Mesendoderm (in vitro differentiated cells): ENCODE results near the gene GMEB2.

ENCODE experiments used
- DNase-seq: peaks from one replicate; pipeline ENCODE4 v3.0.0; 2013
- H2AK5ac ChIP-seq: 2 replicates; pipeline ENCODE4 v1.6.1; 2013; ENCODE audit warnings: low read length, inconsistent platforms
- H2BK120ac ChIP-seq: 2 replicates; pipeline ENCODE4 v1.6.1; 2013; ENCODE audit warnings: low read depth, mild to moderate bottlenecking, low read length, moderate library complexity, mixed read lengths
- H2BK15ac ChIP-seq: replicated peaks from 2 replicates; pipeline ENCODE4 v1.6.1; 2013; ENCODE audit warnings: low read depth, mild to moderate bottlenecking, moderate library complexity
- H2BK5ac ChIP-seq: 2 replicates; pipeline ENCODE4 v1.6.1; 2013; ENCODE audit warnings: low read length, inconsistent platforms
- H3K18ac ChIP-seq: 2 replicates; pipeline ENCODE4 v1.6.1; 2013; ENCODE audit warnings: mild to moderate bottlenecking, low read length, mixed read lengths
- H3K23ac ChIP-seq: one replicate; pipeline ENCODE4 v1.6.1; 2013; ENCODE audit warnings: low read length
- H3K27ac ChIP-seq: 2 replicates; pipeline ENCODE4 v1.5.1; 2013; ENCODE audit warnings: low read depth, mild to moderate bottlenecking, inconsistent platforms, low read length, moderate library complexity
- H3K27me3 ChIP-seq: 2 replicates; pipeline ENCODE4 v1.6.1; 2013; ENCODE audit warnings: low read length, control low read depth, mild to moderate bottlenecking, inconsistent platforms; ENCODE audit not compliant: insufficient read depth, poor library complexity
- H3K36me3 ChIP-seq: 2 replicates; pipeline ENCODE4 v1.6.1; 2013; ENCODE audit warnings: low read length, inconsistent platforms; ENCODE audit not compliant: control insufficient read depth, insufficient read depth
- H3K4ac ChIP-seq: one replicate; pipeline ENCODE4 v1.6.1; 2013; ENCODE audit warnings: low read depth, mild to moderate bottlenecking, low read length, moderate library complexity
- H3K4me1 ChIP-seq: 2 replicates; pipeline ENCODE4 v1.6.1; 2013; ENCODE audit warnings: low read depth, low read length, inconsistent platforms; ENCODE audit not compliant: control insufficient read depth
- H3K4me2 ChIP-seq: 2 replicates; pipeline ENCODE4 v1.6.1; 2013; ENCODE audit warnings: low read length
- H3K4me3 ChIP-seq: 2 replicates; pipeline ENCODE4 v1.5.1; 2013; ENCODE audit warnings: mild to moderate bottlenecking, low read length
- H3K56ac ChIP-seq: one replicate; pipeline ENCODE4 v1.6.1; 2013; ENCODE audit warnings: low read length
- H3K79me1 ChIP-seq: 2 replicates; pipeline ENCODE4 v1.6.1; 2013; ENCODE audit warnings: low read length, inconsistent platforms
- H3K79me2 ChIP-seq: 2 replicates; pipeline ENCODE4 v1.6.1; 2013; ENCODE audit warnings: mild to moderate bottlenecking, low read length; ENCODE audit not compliant: control insufficient read depth, insufficient read depth
- H3K9ac ChIP-seq: 2 replicates; pipeline ENCODE4 v1.6.1; 2013; ENCODE audit warnings: low read length, inconsistent platforms
- H4K5ac ChIP-seq: one replicate; pipeline ENCODE4 v1.6.1; 2013; ENCODE audit warnings: low read length
- H4K8ac ChIP-seq: one replicate; pipeline ENCODE4 v1.6.1; 2013; ENCODE audit warnings: low read depth, mild to moderate bottlenecking, control low read depth, low read length, moderate library complexity
- WGBS: extraction: QIAGEN DNeasy Blood & Tissue Kit; methylation state at CpG from one replicate; pipeline ENCODE4 v1.1.7; 2013; ENCODE audit warnings: low lambda C conversion rate, missing lambda C conversion rate; ENCODE audit not compliant: insufficient coverage; ENCODE audit errors: extremely low coverage; 5-methylcytosine and 5-hydroxymethylcytosine counted together

GMEB2 gene

GRCh38 chr20:63568986-63569949 is 57.6 kb downstream of the GMEB2 start:
- Histone ChIP-seq H3K56ac (no peak overlapping the region), H3K4me3 (no peak overlapping the region), H3K27ac (no peak overlapping the region), H3K4ac (no peak overlapping the region), H3K18ac (no peak overlapping the region), H2AK5ac (no peak overlapping the region), H3K79me1 (no peaks in the 10 kb centered on the region), H3K9ac (no peak overlapping the region), H3K36me3 (no peaks in the 10 kb centered on the region), H2BK120ac (no peak overlapping the region), H4K8ac (no peak overlapping the region), H2BK15ac (no peak overlapping the region), H3K4me2 (no peak overlapping the region), H2BK5ac (no peak overlapping the region), H3K27me3 (no peaks in the 10 kb centered on the region), H4K5ac (no peak overlapping the region), H3K79me2 (no peaks in the 10 kb centered on the region), H3K4me1 (no peaks in the 10 kb centered on the region), H3K23ac (no peak overlapping the region)
- no peak for DNase-seq
- WGBS, result no CpG with 5 or more reads among the region's 46 CpGs

- H3K4me3 ChIP-seq, result no peak overlapping the region
- H4K8ac ChIP-seq, result no peak overlapping the region
- H4K5ac ChIP-seq, result no peak overlapping the region
- H3K9ac ChIP-seq, result no peak overlapping the region
- no peak overlapping the region for H3K27ac ChIP-seq
- DNase-seq, result no peak
- no peak overlapping the region for H2AK5ac ChIP-seq
- H2BK120ac ChIP-seq, result no peak overlapping the region
- no peaks in the 10 kb centered on the region for H3K36me3 ChIP-seq
- H3K4me2 ChIP-seq, result no peak overlapping the region
- no peak overlapping the region for H2BK15ac ChIP-seq
- H3K27me3 ChIP-seq, result no peaks in the 10 kb centered on the region
- H3K4me1 ChIP-seq, result no peaks in the 10 kb centered on the region
- no peak overlapping the region for H3K18ac ChIP-seq
- H2BK5ac ChIP-seq, result no peak overlapping the region
- no peaks in the 10 kb centered on the region for H3K79me1 ChIP-seq
- H3K23ac ChIP-seq, result no peak overlapping the region
- no peaks in the 10 kb centered on the region for H3K79me2 ChIP-seq
- no CpG with 5 or more reads among the region's 43 CpGs for WGBS
- no peak overlapping the region for H3K4ac ChIP-seq
- no peak overlapping the region for H3K56ac ChIP-seq
These were observed 58.5 kb downstream of the GMEB2 start for GRCh38 chr20:63568170-63568981.

GRCh38 chr20:63567386-63568169 is 59.3 kb downstream of the GMEB2 start:
- Histone ChIP-seq H3K27ac (no peak overlapping the region), H4K8ac (no peak overlapping the region), H2BK120ac (no peak overlapping the region), H3K4me2 (no peak overlapping the region), H3K56ac (no peak overlapping the region), H3K4me1 (no peaks in the 10 kb centered on the region), H3K79me1 (no peaks in the 10 kb centered on the region), H2BK5ac (no peak overlapping the region), H3K9ac (no peak overlapping the region), H2AK5ac (no peak overlapping the region), H3K4me3 (no peak overlapping the region), H3K4ac (no peak overlapping the region), H2BK15ac (no peak overlapping the region), H4K5ac (no peak overlapping the region), H3K79me2 (no peaks in the 10 kb centered on the region), H3K27me3 (no peaks in the 10 kb centered on the region), H3K18ac (no peak overlapping the region), H3K36me3 (no peaks in the 10 kb centered on the region), H3K23ac (no peak overlapping the region)
- WGBS, result no CpG with 5 or more reads among the region's 37 CpGs
- DNase-seq, result no peak

- Histone ChIP-seq H3K27me3 (no peaks in the 10 kb centered on the region), H3K4me2 (no peak overlapping the region), H4K8ac (no peak overlapping the region), H3K4me3 (no peak overlapping the region), H3K4ac (no peak overlapping the region), H3K56ac (no peak overlapping the region), H3K79me2 (no peaks in the 10 kb centered on the region), H3K4me1 (no peaks in the 10 kb centered on the region), H3K27ac (no peak overlapping the region), H4K5ac (no peak overlapping the region), H3K18ac (no peak overlapping the region), H3K79me1 (no peaks in the 10 kb centered on the region), H2AK5ac (no peak overlapping the region), H2BK5ac (no peak overlapping the region), H2BK15ac (no peak overlapping the region), H3K23ac (no peak overlapping the region), H2BK120ac (no peak overlapping the region), H3K36me3 (no peaks in the 10 kb centered on the region), H3K9ac (no peak overlapping the region)
- DNase-seq, result no peak
- WGBS, result no CpG with 5 or more reads among the region's 22 CpGs
These were observed 59.8 kb downstream of the GMEB2 start for GRCh38 chr20:63567136-63567385.

- no peak overlapping the region for H2BK15ac ChIP-seq
- no peak overlapping the region for H3K27ac ChIP-seq
- no peak overlapping the region for H2AK5ac ChIP-seq
- no peaks in the 10 kb centered on the region for H3K79me2 ChIP-seq
- H2BK5ac ChIP-seq, result no peak overlapping the region
- no peak overlapping the region for H3K18ac ChIP-seq
- H3K79me1 ChIP-seq, result no peaks in the 10 kb centered on the region
- no peak overlapping the region for H3K9ac ChIP-seq
- WGBS, result no CpG with 5 or more reads among the region's 46 CpGs
- no peak overlapping the region for H4K5ac ChIP-seq
- no peaks in the 10 kb centered on the region for H3K27me3 ChIP-seq
- no peak overlapping the region for H4K8ac ChIP-seq
- no peak for DNase-seq
- H3K56ac ChIP-seq, result no peak overlapping the region
- H2BK120ac ChIP-seq, result no peak overlapping the region
- H3K23ac ChIP-seq, result no peak overlapping the region
- no peak overlapping the region for H3K4ac ChIP-seq
- no peak overlapping the region for H3K4me2 ChIP-seq
- H3K4me1 ChIP-seq, result no peaks in the 10 kb centered on the region
- H3K4me3 ChIP-seq, result no peak overlapping the region
- no peaks in the 10 kb centered on the region for H3K36me3 ChIP-seq
These were observed 60.3 kb downstream of the GMEB2 start for GRCh38 chr20:63566395-63567135.
